Glutamatergic neuron (in vitro differentiated cells): ENCODE measurements around the gene ASIP. TPM values are rescaled to one million over a fixed set of nuclear protein-coding genes. Genes with fewer than 3 reads are reported as not detected.
"Not testable (repeated sequence)": the region's sequence is repeated elsewhere in the genome, so short reads cannot be mapped to it uniquely, and the experiment has no call there.

Experiments used
- DNase-seq: peaks from one replicate; pipeline ENCODE4 v3.0.0; 2022
- H3K27ac Mint-ChIP-seq: one replicate; pipeline ENCODE4 v1.8.0; 2020; ENCODE audit warnings: mild to moderate bottlenecking, mixed read lengths, inconsistent platforms; ENCODE audit not compliant: unreplicated experiment
- H3K27me3 Mint-ChIP-seq: one replicate; pipeline ENCODE4 v1.8.0; 2020; ENCODE audit warnings: mild to moderate bottlenecking, moderate library complexity, mixed read lengths, inconsistent platforms; ENCODE audit not compliant: unreplicated experiment
- H3K36me3 Mint-ChIP-seq: one replicate; pipeline ENCODE4 v1.8.0; 2020; ENCODE audit warnings: mild to moderate bottlenecking, mixed read lengths, inconsistent platforms; ENCODE audit not compliant: unreplicated experiment
- H3K4me1 Mint-ChIP-seq: one replicate; pipeline ENCODE4 v1.8.0; 2020; ENCODE audit warnings: mild to moderate bottlenecking, low read depth, mixed read lengths, inconsistent platforms; ENCODE audit not compliant: unreplicated experiment
- H3K4me3 Mint-ChIP-seq: one replicate; pipeline ENCODE4 v1.8.0; 2020; ENCODE audit warnings: mild to moderate bottlenecking, mixed read lengths, inconsistent platforms; ENCODE audit not compliant: unreplicated experiment
- H3K9me3 Mint-ChIP-seq: one replicate; pipeline ENCODE4 v1.8.0; 2020; ENCODE audit warnings: mild to moderate bottlenecking, moderate library complexity, mixed read lengths, inconsistent platforms; ENCODE audit not compliant: unreplicated experiment
- total RNA-seq: library from RNA; stranded (reverse); fragmentation: NEBNext Ultra II Directional; extraction: Animal tissue kit (Norgen Biotek cat#: 25700); gene quantifications from one replicate; pipeline ENCODE4 v1.2.1, GENCODE V29; 2021; ENCODE audit not compliant: unreplicated experiment
- TF ChIP-seq, protein P1 (sequence below): fragments of 200-600 bp; sonication (generic); IDR thresholded peaks from one replicate; pipeline ENCODE4 v1.5.0; 2021; ENCODE audit not compliant: partially characterized antibody, unreplicated experiment

Gene ASIP
- total RNA-seq, 1 donor from 2014 or later = not detected

- no peak for DNase-seq
- peaks cover 2% of the 10 kb centered on the region for H3K4me1 Mint-ChIP-seq
- H3K27ac Mint-ChIP-seq = no peak overlapping the region
- H3K36me3 Mint-ChIP-seq = no peaks in the 10 kb centered on the region
- peaks cover 2% of the 10 kb centered on the region for H3K27me3 Mint-ChIP-seq
- no peaks in the 10 kb centered on the region for H3K9me3 Mint-ChIP-seq
- no peak overlapping the region for H3K4me3 Mint-ChIP-seq
- TF ChIP-seq, protein P1, sequence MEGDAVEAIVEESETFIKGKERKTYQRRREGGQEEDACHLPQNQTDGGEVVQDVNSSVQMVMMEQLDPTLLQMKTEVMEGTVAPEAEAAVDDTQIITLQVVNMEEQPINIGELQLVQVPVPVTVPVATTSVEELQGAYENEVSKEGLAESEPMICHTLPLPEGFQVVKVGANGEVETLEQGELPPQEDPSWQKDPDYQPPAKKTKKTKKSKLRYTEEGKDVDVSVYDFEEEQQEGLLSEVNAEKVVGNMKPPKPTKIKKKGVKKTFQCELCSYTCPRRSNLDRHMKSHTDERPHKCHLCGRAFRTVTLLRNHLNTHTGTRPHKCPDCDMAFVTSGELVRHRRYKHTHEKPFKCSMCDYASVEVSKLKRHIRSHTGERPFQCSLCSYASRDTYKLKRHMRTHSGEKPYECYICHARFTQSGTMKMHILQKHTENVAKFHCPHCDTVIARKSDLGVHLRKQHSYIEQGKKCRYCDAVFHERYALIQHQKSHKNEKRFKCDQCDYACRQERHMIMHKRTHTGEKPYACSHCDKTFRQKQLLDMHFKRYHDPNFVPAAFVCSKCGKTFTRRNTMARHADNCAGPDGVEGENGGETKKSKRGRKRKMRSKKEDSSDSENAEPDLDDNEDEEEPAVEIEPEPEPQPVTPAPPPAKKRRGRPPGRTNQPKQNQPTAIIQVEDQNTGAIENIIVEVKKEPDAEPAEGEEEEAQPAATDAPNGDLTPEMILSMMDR = no peak
Measured at GRCh38 chr20:34254979-34255378, 13.8 kb downstream of the ASIP start.

GRCh38 chr20:34256629-34257124 lies 15.5 kb downstream of the ASIP start:
- H3K36me3 Mint-ChIP-seq = no peaks in the 10 kb centered on the region
- H3K27ac Mint-ChIP-seq = no peak overlapping the region
- no peaks in the 10 kb centered on the region for H3K27me3 Mint-ChIP-seq
- peaks cover 2% of the 10 kb centered on the region for H3K4me1 Mint-ChIP-seq
- no peaks in the 10 kb centered on the region for H3K9me3 Mint-ChIP-seq
- DNase-seq = no peak
- TF ChIP-seq, protein P1 = no peak
- H3K4me3 Mint-ChIP-seq = no peak overlapping the region

GRCh38 chr20:34260208-34260942 lies 19.2 kb downstream of the ASIP start:
- Mint-ChIP-seq H3K36me3 (no peaks in the 10 kb centered on the region), H3K27ac (no peak overlapping the region), H3K9me3 (no peaks in the 10 kb centered on the region), H3K4me3 (no peak overlapping the region), H3K4me1 (peaks cover 2% of the 10 kb centered on the region), H3K27me3 (peaks cover 1% of the 10 kb centered on the region)
- TF ChIP-seq, protein P1 = no peak
- no peak for DNase-seq

GRCh38 chr20:34262488-34263288 lies 21.5 kb downstream of the ASIP start:
- H3K27ac Mint-ChIP-seq = no peak overlapping the region
- TF ChIP-seq, protein P1 = no peak
- peaks cover 2% of the 10 kb centered on the region for H3K4me1 Mint-ChIP-seq
- no peak for DNase-seq
- H3K36me3 Mint-ChIP-seq = no peaks in the 10 kb centered on the region
- no peak overlapping the region for H3K4me3 Mint-ChIP-seq
- H3K9me3 Mint-ChIP-seq = no peaks in the 10 kb centered on the region
- peaks cover 1% of the 10 kb centered on the region for H3K27me3 Mint-ChIP-seq

GRCh38 chr20:34263468-34263867 lies 22.2 kb downstream of the ASIP start:
- H3K9me3 Mint-ChIP-seq, H3K27me3 Mint-ChIP-seq, H3K36me3 Mint-ChIP-seq, H3K4me1 Mint-ChIP-seq, H3K27ac Mint-ChIP-seq, H3K4me3 Mint-ChIP-seq, DNase-seq: not testable (repeated sequence)
